Body of pancreas (tissue), 4 donors: ENCODE data around the gene DYSF. TPM values are rescaled to one million over a fixed set of nuclear protein-coding genes. Genes with fewer than 3 reads are reported as not detected.

Experiments
- ATAC-seq: fragments of 150-250 bp; one replicate; pipeline ENCODE4 v1.9.1; 2016
- DNase-seq, 4 donors: peaks; one replicate each; pipeline ENCODE4 v3.0.0-alpha.2; 2019
- H3K27ac ChIP-seq, 4 donors: fragments of 200-600 bp; sonication (generic); 1 replicate in 3 of 4; 2 replicates in 1 of 4; pipeline versions ENCODE4 v1.5.1 to v1.6.1; 2016 to 2019; ENCODE audit warnings: mild to moderate bottlenecking in 1 of 4, mixed read lengths in 1 of 4, moderate library complexity in 1 of 4
- H3K27me3 ChIP-seq, 2 donors: fragments of 200-600 bp; sonication (generic); one replicate each; pipeline ENCODE4 v1.6.0; 2016; ENCODE audit warnings: mild to moderate bottlenecking in 1 of 2
- H3K36me3 ChIP-seq, 2 donors: fragments of 200-600 bp; sonication (generic); replicated peaks in 1 of 2; 2 replicates each; pipeline ENCODE4 v1.5.1; 2016; ENCODE audit warnings: low read depth in 2 of 2; ENCODE audit not compliant: insufficient read depth in 1 of 2
- H3K4me1 ChIP-seq: fragments of 200-600 bp; sonication (generic); one replicate; pipeline ENCODE4 v1.6.0; 2016
- H3K4me3 ChIP-seq, 2 donors: fragments of 200-600 bp; sonication (generic); 1 replicate in 1 of 2; 2 replicates in 1 of 2; pipeline ENCODE4 v1.5.1; 2016 to 2019
- H3K9me3 ChIP-seq, 3 donors: fragments of 200-600 bp; sonication (generic); 1 replicate in 2 of 3; 2 replicates in 1 of 3; pipeline ENCODE4 v1.5.1; 2016
- POLR2A ChIP-seq, 3 donors: fragments of 450-650 bp; IDR thresholded peaks; one replicate each; pipeline ENCODE4 v1.6.1; 2016; ENCODE audit warnings: antibody characterized with exemption in 3 of 3, mild to moderate bottlenecking in 2 of 3
- WGBS, 2 donors: methylation state at CpG; one replicate each; pipeline ENCODE4 v1.1.5; 2017; 5-methylcytosine and 5-hydroxymethylcytosine counted together
- intact Hi-C: fragments of 100-400 bp; cut with DNase I; formaldehyde crosslinking; loops from one replicate; pipeline ENCODE4 v1.15.1; 2023
- total RNA-seq, 2 donors: library from RNA; depleted of rRNA; stranded (reverse); fragments of >200 nt; gene quantifications; one replicate each; pipeline ENCODE4 v1.1.0, GENCODE V29; 2016
- TF ChIP-seq, protein P1 (sequence below), 7 experiments: fragments of 450-650 bp in 4 of 7; fragments of 200-600 bp in 3 of 7; sonication (generic) in 3 of 7; IDR thresholded peaks; one replicate each; pipeline ENCODE4 v1.5.1; 2016 to 2019; ENCODE audit warnings: antibody characterized with exemption in 7 of 7

Gene DYSF
- total RNA-seq, 2 donors from 2014 or later = 3.1 to 10.9 TPM

DNA sequence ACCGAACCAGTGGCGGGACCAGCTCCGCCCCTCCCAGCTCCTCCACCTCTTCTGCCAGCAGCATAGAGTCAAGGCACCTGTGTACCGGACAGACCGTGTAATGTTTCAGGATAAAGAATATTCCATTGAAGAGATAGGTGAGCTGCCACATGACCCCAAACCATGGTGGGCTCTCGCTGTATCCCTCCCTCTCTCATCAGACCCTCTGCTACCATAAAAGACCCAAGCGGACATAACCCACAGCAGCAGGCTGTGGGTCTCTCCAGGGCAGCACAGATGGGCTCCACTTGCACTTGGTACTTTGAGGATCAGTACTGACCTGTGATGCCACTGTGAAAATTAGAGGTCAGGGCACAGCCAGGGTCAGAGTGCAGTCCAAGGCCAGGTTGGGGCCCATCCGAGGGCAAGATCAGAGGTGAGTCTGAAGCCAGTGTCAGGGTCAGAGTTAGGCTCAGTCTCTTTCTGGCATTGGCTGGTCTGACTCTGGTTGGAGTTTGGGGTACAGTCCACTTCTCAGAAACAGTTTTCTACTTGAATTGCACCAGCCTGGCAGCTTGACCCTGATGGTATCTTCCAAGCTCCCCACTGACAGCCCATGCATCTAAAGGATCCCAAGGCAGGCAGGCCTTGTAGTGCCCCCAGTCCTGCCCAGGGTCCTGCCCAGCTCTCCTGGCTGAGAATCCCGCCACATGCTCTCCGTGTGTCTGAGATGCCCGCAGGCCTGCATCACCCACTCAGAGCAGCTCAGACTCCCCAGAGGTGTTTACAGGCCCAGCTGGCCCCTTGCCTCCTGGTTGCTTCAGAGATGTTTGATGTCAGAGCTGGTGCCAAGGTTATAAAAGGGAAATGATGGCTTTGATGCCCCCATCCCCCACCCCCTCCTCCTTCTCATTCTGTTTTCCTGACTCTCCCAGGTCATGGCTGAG lies 212.1 kb downstream of the DYSF start:
- no peaks in the 10 kb centered on the region for H3K36me3 ChIP-seq
- TF ChIP-seq, protein P1, sequence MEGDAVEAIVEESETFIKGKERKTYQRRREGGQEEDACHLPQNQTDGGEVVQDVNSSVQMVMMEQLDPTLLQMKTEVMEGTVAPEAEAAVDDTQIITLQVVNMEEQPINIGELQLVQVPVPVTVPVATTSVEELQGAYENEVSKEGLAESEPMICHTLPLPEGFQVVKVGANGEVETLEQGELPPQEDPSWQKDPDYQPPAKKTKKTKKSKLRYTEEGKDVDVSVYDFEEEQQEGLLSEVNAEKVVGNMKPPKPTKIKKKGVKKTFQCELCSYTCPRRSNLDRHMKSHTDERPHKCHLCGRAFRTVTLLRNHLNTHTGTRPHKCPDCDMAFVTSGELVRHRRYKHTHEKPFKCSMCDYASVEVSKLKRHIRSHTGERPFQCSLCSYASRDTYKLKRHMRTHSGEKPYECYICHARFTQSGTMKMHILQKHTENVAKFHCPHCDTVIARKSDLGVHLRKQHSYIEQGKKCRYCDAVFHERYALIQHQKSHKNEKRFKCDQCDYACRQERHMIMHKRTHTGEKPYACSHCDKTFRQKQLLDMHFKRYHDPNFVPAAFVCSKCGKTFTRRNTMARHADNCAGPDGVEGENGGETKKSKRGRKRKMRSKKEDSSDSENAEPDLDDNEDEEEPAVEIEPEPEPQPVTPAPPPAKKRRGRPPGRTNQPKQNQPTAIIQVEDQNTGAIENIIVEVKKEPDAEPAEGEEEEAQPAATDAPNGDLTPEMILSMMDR (IDR thresholded peaks at IDR 0.05) = no peak
- TF ChIP-seq POLR2A (IDR thresholded peaks at IDR 0.05) = no peak
- H3K4me1 ChIP-seq = peaks cover under 1% of the 10 kb centered on the region
- DNase-seq (no peak), ATAC-seq (no peak)
- H3K27ac ChIP-seq = no peak overlapping the region
- H3K27me3 ChIP-seq = no peaks in the 10 kb centered on the region
- intact Hi-C loops = no loop called here
- 88 to 91% methylated on average over 9 to 11 of the region's 11 CpGs for WGBS, 2 donors
- H3K9me3 ChIP-seq = no peaks in the 10 kb centered on the region
- H3K4me3 ChIP-seq = no peak overlapping the region

DNA sequence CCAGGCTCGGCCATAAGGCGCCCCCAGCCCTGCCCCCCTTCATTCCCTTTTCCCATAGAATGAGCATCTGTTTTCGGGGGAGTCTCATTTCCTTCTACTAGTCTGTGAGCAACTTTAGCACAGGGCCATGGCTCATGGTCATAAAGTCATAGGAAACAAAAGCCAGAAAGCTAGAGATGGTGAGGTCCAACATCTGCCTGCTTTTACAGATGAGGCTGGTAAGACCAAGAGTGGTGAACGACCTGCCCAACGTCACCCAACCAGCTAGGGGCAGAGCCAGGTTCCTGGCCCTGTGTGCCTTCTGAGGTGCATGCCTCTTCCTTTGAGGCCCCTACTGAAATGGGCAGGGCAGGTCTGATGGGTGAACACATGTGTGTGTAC lies 212.7 kb downstream of the DYSF start:
- no peak for DNase-seq
- Histone ChIP-seq H3K4me1 (no peaks in the 10 kb centered on the region), H3K27ac (no peak overlapping the region), H3K36me3 (no peaks in the 10 kb centered on the region), H3K9me3 (no peaks in the 10 kb centered on the region), H3K27me3 (no peaks in the 10 kb centered on the region), H3K4me3 (no peak overlapping the region)
- TF ChIP-seq POLR2A (IDR thresholded peaks at IDR 0.05) = no peak
- TF ChIP-seq, protein P1 (IDR thresholded peaks at IDR 0.05) = no peak
- intact Hi-C loops = no loop called here
- no peak for ATAC-seq
- 91 to 99% methylated on average over 4 to 5 of the region's 5 CpGs for WGBS, 2 donors

DNA sequence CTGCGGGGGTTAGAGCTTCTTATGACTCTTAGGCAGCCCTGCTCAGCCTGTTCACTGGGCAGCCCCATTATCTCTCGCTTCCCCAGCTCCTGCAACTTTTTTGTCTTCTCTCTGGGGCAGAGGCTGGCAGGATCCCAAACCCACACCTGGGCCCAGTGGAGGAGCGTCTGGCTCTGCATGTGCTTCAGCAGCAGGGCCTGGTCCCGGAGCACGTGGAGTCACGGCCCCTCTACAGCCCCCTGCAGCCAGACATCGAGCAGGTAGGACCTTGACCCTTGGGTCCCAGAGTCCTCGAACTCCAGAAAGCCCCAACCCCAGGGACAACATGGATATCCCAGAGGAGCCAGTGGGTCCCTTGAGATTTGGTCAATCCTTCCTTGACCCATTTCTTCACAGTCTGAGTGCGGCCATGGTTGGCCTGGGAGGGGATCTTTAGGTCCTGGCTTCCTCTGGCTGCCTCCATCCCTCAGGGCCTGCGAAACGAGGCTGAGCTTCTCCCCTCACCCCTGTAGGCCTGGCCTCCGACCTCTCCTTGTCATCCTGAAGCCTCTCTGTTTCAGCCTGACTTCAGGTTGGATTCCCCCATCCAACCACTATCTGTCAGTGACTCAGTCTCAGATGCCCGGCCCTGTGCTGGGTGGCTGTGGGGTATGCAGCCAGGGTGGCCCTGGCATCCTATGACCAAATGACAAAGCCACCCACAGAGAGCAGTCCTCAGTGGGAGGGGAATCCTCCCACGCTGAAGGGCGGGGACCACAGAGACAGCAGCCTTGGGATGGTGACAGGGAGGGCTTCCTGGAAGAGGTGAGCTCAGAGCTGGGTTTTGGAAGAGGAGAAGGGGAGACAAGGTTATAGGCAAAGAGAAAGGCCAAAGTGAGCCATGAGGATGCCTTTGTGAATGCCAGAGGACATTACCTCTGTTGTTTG lies 214.2 kb downstream of the DYSF start:
- Histone ChIP-seq H3K9me3 (no peaks in the 10 kb centered on the region), H3K27ac (no peak overlapping the region), H3K4me3 (no peak overlapping the region), H3K27me3 (no peaks in the 10 kb centered on the region), H3K36me3 (no peaks in the 10 kb centered on the region), H3K4me1 (no peaks in the 10 kb centered on the region)
- TF ChIP-seq, protein P1 (IDR thresholded peaks at IDR 0.05) = no peak
- no peak for TF ChIP-seq POLR2A (IDR thresholded peaks at IDR 0.05)
- 68 to 77% methylated on average over 10 to 15 of the region's 15 CpGs for WGBS, 2 donors
- intact Hi-C loops = no loop called here
- DNase-seq = peak in 1 of 4 donors; percentile 58
- ATAC-seq = no peak

DNA sequence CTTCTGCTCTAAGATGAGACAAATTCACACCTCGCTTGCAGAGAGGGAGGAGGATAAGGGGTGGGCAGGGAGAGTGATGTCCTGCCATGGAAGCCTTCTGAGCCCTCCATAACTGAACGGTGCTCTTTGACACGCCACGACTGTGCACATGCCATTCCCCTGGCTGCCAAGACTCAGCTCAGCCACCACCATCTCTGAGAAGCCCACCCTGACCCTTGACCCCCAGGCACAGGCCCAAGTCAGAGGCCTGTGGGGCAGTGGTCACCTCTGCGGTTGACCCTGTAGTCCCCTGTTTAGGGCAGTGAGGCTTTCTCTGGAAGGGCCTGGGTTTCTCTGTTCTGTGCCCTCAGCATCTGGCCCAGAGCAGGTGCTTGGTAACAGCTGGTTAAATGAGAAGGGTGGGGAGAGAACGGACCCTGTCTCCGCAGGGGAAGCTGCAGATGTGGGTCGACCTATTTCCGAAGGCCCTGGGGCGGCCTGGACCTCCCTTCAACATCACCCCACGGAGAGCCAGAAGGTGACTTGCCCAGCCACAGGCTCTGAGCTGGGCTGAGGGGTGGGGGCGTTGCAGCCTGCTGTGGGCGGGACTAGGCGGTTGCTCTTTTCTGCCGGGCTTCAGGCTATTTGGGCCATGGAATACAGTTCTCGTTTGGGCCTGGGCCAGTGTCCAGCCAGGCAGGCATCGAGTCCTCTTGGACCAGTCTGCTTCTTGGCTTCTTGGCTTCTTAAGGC lies 215.1 kb downstream of the DYSF start:
- no peak overlapping the region for H3K27ac ChIP-seq
- H3K4me3 ChIP-seq = no peak overlapping the region
- WGBS, 2 donors = 81 to 89% methylated on average over 13 to 17 of the region's 17 CpGs
- ATAC-seq (no peak), DNase-seq (peak in 1 of 4 donors; percentile 2)
- H3K27me3 ChIP-seq = no peaks in the 10 kb centered on the region
- H3K36me3 ChIP-seq = no peaks in the 10 kb centered on the region
- intact Hi-C loops = no loop called here
- TF ChIP-seq, protein P1 (IDR thresholded peaks at IDR 0.05) = no peak
- TF ChIP-seq POLR2A (IDR thresholded peaks at IDR 0.05) = no peak
- H3K9me3 ChIP-seq = no peaks in the 10 kb centered on the region
- no peaks in the 10 kb centered on the region for H3K4me1 ChIP-seq
